Fibroblast of the conjunctiva (primary cell): Measurements from ENCODE around the gene CCIN.

Source experiments
- DNase-seq: peaks from one replicate; pipeline ENCODE4 v3.0.0-alpha.2; 2010; ENCODE audit warnings: low read depth

CCIN gene

DNA sequence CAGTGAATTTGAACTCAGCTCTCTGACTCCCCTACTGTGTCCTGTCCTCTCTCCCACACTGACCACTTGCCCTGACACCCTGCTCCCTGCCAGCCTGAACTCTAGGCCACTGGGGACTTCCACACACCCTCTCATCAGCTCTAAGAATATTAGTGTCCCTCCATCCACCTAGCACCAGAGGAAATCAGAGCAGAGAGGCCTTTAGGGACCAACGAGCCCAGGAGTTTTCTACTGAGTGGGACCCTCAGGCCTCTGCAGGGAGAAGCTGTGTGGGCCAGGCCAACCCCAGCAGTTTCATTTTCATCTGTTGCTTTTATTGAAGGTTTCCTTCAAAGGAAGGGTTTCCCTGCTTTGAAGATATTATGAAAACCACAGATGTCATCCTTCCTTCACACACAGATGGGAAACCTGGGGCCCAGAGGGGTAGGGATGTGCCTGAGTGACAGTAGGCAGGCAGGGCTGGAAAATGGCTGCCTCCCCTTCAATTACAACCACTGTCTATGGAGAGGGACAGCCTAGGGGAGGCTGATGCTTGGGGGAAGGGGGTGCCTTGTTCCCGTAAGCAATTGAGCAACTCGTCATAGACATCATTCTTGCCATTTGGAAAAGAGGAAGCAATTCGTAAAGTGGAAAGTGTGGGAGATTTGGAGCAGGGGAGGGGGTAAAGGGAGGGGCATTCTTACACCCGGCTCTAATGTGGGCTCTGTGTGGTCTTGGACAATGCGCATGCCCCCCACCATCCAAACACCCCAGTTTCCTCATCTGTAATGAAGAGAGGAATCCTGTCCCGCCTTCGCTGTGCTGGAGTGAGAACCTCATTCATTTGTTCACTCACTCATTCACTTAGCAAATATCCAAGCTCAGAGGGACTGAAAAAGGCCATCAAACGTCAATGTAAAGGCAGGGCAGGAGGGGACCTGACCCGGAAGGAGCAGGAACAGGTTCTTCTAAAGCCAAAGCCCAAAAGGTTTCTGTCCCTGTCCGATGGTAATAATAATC is 28.8 kb upstream of the CCIN start:
- no peak for DNase-seq

- DNase-seq, result no peak
Observed at GRCh38 chr9:36141288-36141687, 27.9 kb upstream of the CCIN start.

GRCh38 chr9:36141761-36142160 is 27.4 kb upstream of the CCIN start:
- DNase-seq, result no peak

DNA sequence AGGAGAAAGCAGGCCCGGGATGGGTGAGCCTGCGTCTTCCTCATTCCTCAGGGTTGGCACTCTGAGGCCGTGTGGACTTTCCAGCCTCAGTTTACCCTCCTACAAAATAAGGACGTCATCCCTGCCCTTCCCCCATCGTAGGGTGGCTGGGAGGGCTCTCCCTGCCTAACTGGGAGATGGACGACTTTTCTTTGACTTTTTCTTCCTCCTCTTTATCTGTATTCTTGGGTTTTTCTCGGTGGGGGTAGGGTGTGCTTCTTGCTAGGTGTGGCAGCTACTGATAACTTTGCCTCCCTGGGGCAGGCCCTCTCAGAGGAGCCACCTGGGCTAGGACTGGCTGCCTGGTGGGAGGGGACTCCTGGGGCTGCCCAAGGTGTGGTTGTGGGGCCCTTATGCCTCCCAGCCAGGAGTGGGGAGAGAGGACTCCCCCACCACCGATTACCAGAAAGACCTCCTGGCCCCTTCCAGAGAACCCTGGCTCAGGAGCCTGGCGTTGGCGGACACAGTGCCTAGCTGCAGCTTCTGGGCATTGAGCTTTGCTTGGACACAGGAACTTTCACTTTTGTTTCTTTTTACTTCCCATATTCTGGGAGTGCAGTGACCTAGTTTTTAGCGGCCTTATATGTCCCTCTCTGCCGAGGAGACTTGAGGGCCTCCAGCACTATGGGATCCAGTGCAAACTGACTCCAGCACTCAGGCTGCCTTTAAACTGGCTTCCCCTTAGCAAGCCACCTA is 26.5 kb upstream of the CCIN start:
- DNase-seq, result no peak

DNA sequence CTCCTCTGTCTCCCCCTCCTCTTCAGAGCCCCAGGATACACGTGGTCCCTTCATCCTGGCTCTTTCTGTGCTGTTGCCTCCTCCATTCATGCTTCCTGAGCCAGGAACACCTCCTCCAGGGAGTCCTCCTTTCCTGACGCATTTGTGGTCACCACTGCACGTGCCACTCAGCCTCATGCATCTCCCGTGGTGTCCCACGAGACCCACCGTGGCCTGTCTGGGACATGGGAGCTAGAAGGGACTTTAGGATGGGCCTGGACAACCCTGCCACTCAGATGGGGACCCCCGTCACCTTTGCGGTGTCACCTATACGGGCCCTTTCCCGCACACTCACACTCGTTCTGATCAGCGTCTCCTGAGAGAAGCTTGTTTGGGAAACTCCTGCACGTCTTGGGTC is 25.9 kb upstream of the CCIN start:
- no peak for DNase-seq

- no peak for DNase-seq
Observed at GRCh38 chr9:36144309-36145232, 24.6 kb upstream of the CCIN start.

DNA sequence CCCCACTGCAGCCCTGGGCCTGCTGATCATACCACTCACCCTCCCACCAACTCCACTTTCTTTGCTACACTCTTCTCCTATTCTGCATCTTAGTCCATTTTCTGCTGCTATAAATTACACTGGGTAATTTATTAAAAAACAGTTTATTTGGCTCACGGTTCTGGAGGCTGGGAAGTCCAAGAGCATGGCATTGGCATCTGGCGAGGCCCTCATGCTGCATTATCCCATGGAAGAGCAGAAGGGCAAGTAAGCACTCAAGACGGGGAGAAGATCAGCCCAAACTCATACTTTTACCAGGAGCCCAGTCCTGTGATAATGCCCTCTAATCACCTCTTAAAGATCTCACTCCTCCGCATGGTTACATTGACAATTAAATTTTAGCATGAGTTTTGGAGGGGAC is 23.2 kb upstream of the CCIN start:
- DNase-seq, result no peak

DNA sequence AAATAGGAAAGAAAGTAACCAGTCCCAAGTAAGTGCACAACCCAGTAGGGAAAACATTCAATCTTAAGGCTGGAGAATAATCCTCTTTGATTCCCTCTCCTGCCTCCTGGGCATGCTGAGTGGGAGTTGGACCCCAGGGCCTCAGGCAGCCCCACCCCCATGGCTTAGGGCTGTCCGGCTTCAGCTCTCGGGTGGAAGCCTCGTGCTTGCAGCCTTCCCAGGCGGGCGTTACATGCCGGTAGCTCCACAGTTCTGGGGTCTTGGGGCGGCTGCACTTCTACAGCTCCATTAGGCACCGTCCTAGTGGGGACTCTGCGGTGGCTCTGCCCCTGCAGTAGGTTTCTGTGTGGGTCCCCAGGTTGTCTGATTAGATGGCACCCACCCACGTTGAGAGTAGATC is 22.5 kb upstream of the CCIN start:
- no peak for DNase-seq

DNA sequence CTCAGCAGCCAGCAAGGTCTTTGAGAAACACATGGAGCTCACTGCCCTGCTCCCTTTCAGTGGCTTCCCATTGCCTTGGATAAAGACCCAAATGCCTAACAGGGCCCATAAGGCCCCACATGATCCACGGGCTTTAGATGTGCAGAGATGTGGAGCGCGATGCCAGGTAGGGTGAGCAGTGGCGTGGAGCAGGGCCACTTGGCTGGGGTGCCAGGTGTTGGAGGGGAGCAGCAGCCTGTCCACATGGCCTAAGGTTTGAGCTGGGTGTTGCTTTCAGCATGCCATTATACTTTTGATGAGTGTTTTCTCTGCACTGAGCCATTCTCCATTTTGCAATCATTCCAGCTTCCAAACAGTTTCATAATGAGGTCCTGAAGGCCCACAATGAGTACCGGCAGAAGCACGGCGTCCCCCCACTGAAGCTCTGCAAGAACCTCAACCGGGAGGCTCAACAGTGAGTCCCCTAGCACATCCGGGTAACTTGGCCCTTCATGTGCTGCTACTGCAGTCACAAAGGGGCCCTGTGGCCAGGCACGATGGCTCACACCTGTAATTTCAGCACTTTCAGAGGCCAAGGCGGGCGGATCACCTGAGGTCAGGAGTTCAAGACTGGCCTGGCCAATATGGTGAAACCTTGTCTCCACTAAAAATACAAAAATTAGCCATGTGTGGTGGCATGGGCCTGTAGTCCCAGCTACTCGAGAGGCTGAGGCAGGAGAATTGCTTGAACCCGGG is 21.6 kb upstream of the CCIN start:
- no peak for DNase-seq

DNA sequence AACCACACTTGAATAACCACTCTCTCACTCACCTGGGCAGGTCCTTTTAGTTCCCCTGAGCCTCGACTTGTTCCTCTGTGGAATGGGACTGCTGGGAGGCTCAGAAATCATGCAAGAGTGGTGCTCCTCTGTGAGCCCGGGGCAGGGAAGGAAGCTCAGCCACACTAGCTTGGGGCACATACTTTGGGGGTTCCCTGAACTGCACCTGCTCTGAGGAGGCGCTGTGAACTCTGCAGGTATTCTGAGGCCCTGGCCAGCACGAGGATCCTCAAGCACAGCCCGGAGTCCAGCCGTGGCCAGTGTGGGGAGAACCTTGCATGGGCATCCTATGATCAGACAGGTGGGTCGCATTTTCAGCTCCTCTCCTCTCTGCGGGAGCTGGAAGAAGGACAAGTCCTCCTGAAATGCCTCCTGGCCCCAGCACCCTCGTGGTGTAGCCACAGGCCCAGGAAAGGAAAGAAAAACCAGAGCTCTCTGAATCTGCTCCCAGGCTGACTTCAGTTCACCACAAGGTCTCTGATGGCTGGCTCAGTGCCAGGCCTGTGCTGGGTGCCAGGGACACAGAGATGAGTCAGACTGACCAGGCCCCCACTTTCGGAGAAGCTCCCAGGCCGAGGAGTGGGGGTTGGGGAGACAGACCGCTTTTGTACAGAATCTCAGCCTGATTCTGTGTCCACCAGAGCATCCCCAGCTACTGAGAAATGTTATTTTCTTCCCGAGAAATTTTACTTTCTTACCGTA is 20.7 kb upstream of the CCIN start:
- peak; percentile 96 for DNase-seq

DNA sequence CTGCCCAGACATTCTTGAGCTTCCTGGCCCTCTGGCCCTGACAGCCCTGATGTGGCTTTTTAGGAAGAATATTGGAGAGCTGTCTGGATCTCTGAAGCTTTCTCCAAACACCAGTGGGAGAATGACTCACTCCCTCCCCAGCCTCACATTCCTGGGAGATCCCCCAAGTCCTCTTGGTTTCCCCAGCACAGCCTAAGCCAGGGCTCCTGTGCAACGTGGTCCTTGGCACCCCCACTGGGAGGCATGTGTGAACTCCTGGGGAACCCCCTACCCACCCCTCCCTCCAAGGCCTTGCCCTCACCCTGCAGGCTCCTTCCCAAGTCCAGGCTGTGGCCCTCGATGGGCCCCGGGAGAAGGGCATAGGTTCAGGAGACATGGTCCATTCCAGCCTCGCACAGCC is 20.0 kb upstream of the CCIN start:
- no peak for DNase-seq

DNA sequence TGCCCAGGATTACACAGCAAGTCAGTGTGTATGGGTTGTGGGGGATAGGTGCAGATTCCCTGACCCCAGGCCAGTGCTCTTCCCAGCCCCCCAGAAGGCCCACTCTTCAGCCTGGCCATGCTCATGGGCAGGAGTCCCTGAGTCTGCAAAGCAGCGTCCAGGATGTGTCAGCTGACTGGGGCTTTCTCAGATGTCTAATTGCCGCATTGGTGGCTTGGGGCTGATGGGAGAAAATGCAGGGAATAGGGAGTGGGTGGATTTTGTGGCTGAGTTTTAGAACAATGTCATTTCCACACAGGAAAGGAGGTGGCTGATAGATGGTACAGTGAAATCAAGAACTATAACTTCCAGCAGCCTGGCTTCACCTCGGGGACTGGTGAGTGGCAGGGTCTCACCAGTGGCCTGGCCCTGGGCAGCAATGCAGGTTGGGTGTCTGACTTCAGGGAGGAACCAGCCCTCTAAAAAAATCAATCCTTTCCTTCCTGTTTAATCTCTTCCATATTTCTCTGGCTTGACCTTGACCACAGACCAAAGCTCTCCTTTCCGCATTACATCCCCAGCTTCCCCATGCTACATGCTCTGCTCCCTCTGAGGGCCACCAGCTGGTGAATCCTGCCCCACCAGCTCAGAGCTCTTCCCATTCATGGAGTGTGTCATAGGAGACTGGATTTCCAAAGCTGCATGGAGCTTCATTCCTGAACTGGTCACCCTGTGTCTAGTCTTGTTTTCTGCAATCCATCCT is 18.4 kb upstream of the CCIN start:
- DNase-seq, result no peak

DNA sequence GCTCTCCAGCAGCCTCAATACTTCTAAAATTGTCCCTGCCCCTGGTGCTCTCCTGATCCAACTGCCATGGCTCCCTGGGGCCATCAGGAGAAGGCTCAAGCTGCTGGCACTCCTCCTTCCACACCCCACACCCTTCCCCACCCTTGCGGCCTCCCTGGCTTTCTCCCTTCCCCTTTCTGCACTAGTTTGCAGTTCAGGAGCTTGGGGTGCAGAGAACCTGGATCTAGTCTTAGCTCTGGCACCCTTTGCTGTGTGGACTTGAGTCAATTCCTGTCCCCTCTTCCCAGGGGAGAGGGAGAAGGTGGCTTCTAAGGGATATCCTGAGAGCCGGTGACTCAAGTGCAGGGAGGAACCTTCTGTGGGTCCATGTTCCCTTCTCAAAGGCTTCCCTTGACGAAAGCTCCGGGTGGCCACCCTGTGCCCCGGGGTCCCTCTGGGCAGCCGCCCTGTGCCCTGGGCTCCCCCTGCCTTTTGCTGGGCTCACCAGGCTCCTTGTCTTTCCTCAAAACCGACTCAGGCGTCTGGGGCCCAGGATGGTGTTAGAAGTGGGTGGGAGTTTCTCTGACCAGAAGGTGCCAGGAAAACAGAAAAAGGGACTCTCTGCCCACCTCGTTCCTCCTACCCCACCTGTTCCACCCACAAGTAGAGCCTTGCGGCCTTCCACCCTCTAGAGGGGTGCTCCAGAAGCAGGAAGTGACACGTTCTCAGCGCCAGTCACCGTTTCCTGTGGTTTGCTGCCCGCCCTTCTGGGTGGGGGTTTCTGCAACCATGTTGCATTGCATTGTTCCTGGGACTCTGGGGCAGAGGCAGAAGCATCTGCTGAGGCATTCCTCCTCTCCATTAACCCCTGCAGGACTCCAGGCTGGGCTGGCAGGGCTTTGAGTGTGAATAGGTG is 17.6 kb upstream of the CCIN start:
- DNase-seq, result no peak

GRCh38 chr9:36152741-36153438 is 16.3 kb upstream of the CCIN start:
- no peak for DNase-seq

- no peak for DNase-seq
Observed at GRCh38 chr9:36153746-36154145, 15.4 kb upstream of the CCIN start.

- no peak for DNase-seq
Observed at GRCh38 chr9:36154331-36154952, 14.7 kb upstream of the CCIN start.

DNA sequence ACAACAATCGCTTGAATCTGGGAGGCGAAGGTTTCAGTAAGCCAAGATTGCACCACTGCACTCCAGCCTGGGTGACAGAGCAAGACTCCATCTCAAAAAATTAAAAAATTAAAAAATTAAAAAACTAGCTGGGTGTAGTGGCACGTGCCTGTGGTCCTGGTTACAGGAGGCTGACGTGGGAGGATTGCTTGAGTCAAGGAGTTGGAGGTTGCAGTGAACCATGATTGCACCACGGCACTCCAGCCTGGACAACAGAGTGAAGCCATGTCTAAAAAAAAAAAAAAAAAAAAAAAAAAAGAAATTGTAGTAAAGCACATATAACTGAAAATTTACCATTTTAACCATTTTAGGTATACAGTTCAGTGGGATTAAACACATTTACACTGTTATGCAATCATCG is 13.1 kb upstream of the CCIN start:
- DNase-seq, result no peak

GRCh38 chr9:36158122-36158521 is 11.1 kb upstream of the CCIN start:
- no peak for DNase-seq
